ENCODE data around the gene ARSB.
"Not testable (repeated sequence)": the region's sequence is repeated elsewhere in the genome, so short reads cannot be mapped to it uniquely, and the experiment has no call there.

ARSB gene

DNA sequence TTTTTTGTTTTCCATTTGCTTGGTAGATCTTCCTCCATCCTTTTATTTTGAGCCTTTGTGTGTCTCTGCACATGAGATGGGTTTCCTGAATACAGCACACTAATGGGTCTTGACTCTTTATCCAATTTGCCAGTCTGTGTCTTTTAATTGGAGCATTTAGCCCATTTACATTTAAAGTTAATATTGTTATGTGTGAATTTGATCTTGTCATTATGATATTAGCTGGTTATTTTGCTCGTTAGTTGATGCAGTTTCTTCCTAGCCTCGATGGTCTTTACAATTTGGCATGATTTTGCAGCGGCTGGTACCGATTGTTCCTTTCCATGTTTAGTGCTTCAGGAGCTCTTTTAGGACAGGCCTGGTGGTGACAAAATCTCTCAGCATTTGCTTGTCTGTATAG lies 133.2 kb downstream of the ARSB start:
- H3K27me3 ChIP-seq (ENCODE audit: control insufficient read depth, insufficient read depth, low read length); H3K4me3 ChIP-seq (ENCODE audit: low read length); H3K27ac ChIP-seq (ENCODE audit: low read length); H3K36me3 ChIP-seq (ENCODE audit: control insufficient read depth, low read depth, low read length); H3K9ac ChIP-seq (ENCODE audit: low read length); H3K4me1 ChIP-seq (ENCODE audit: control insufficient read depth, low read depth, low read length): not testable (repeated sequence)
- peaks cover 17% of the 10 kb centered on the region for H3K9me3 ChIP-seq (ENCODE audit: control insufficient read depth, low read depth, low read length)

DNA sequence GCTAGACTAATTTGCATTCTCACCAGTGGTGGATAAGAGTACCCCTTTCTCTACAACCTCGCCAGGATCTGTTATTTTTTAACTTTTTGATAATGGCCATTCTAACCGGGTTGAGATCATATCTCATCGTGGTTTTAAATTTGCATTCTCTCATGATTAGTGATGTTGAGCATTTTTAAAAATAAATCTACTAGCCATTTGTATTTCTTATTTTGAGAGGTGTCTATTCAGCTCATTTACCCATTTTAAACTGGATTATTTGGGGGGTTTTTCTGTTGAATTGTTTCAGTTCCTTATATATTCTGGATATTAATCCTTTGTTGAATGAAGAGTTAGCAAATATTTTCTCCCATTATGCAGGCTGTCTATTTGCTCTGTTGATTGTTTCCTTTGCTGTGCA lies 139.6 kb downstream of the ARSB start:
- Histone ChIP-seq H3K9ac (ENCODE audit: low read length) (no peak overlapping the region), H3K4me1 (ENCODE audit: control insufficient read depth, low read depth, low read length) (no peaks in the 10 kb centered on the region), H3K9me3 (ENCODE audit: control insufficient read depth, low read depth, low read length) (no peaks in the 10 kb centered on the region), H3K27ac (ENCODE audit: low read length) (no peak overlapping the region), H3K36me3 (ENCODE audit: control insufficient read depth, low read depth, low read length) (no peaks in the 10 kb centered on the region), H3K4me3 (ENCODE audit: low read length) (no peak overlapping the region), H3K27me3 (ENCODE audit: control insufficient read depth, insufficient read depth, low read length) (no peaks in the 10 kb centered on the region)

GRCh38 chr5:78843436-78843835 lies 141.7 kb downstream of the ARSB start:
- no peaks in the 10 kb centered on the region for H3K9me3 ChIP-seq (ENCODE audit: control insufficient read depth, low read depth, low read length)
- H3K36me3 ChIP-seq (ENCODE audit: control insufficient read depth, low read depth, low read length), result no peaks in the 10 kb centered on the region
- H3K27ac ChIP-seq (ENCODE audit: low read length), result no peak overlapping the region
- H3K4me1 ChIP-seq (ENCODE audit: control insufficient read depth, low read depth, low read length), result no peaks in the 10 kb centered on the region
- H3K27me3 ChIP-seq (ENCODE audit: control insufficient read depth, insufficient read depth, low read length), result no peaks in the 10 kb centered on the region
- H3K9ac ChIP-seq (ENCODE audit: low read length), result no peak overlapping the region
- no peak overlapping the region for H3K4me3 ChIP-seq (ENCODE audit: low read length)

DNA sequence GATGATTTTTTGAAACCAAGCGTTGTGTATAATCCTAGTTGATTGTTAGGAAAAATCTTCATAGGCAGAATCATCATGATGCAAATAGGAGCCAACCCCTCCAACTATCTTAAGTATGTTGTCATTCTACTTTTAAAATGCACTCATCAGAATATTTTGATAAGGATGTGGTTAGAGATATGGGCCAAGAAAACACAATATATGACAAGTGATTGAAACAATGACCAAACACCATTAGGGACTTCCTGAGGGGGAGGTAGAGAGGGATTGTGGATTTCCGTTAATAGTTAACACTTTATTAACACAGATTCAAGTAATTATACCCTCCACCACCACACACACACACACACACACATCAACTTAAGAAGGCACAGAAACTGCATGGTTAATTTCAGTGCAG lies 143.3 kb downstream of the ARSB start:
- Histone ChIP-seq H3K4me3 (ENCODE audit: low read length) (no peak overlapping the region), H3K36me3 (ENCODE audit: control insufficient read depth, low read depth, low read length) (no peaks in the 10 kb centered on the region), H3K27me3 (ENCODE audit: control insufficient read depth, insufficient read depth, low read length) (no peaks in the 10 kb centered on the region), H3K4me1 (ENCODE audit: control insufficient read depth, low read depth, low read length) (no peaks in the 10 kb centered on the region), H3K9ac (ENCODE audit: low read length) (no peak overlapping the region), H3K27ac (ENCODE audit: low read length) (no peak overlapping the region), H3K9me3 (ENCODE audit: control insufficient read depth, low read depth, low read length) (no peaks in the 10 kb centered on the region)

DNA sequence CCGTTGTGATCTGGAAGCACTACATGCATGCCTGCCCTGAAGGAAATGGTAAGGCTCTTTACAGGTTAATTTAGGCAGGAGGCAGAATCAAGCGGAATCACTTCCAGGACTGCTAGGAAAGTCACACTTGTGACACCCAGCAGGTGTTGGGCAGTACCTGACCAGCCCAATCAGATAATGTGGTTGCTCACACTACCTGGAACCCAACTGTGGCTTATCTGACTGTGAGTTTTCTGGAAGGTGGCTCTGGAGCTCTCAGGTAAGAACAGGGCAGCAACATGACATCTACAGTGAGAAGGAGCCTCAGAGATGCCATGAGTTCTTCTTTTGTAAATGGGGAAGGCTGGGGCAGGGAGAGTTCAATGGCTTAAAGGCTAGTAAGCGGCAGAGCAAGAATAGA lies 146.4 kb downstream of the ARSB start:
- H3K27me3 ChIP-seq (ENCODE audit: control insufficient read depth, insufficient read depth, low read length), result no peaks in the 10 kb centered on the region
- no peaks in the 10 kb centered on the region for H3K36me3 ChIP-seq (ENCODE audit: control insufficient read depth, low read depth, low read length)
- H3K9ac ChIP-seq (ENCODE audit: low read length), result no peak overlapping the region
- no peaks in the 10 kb centered on the region for H3K9me3 ChIP-seq (ENCODE audit: control insufficient read depth, low read depth, low read length)
- H3K27ac ChIP-seq (ENCODE audit: low read length), result no peak overlapping the region
- no peak overlapping the region for H3K4me3 ChIP-seq (ENCODE audit: low read length)
- H3K4me1 ChIP-seq (ENCODE audit: control insufficient read depth, low read depth, low read length), result no peaks in the 10 kb centered on the region

GRCh38 chr5:78837836-78838235 lies 147.3 kb downstream of the ARSB start:
- no peaks in the 10 kb centered on the region for H3K9me3 ChIP-seq (ENCODE audit: control insufficient read depth, low read depth, low read length)

DNA sequence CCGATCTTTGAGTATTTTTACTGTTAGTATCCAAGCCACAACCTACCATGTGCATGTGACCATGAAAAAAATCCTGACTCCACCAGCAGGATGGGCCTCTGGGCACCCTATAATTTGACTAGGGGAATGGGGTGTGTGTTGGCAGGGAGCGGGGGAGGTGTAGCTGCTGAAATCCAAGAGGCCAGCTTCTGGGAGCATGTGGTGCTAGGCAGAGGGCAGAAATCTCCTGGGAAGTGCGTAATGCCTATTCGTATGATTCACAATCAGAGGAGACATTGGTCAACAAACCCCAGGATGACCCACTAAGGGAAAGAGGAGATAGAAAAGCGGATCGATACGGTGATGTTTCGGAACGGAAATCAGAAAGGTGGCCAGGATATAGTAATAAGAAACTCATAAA lies 149.9 kb downstream of the ARSB start:
- no peak overlapping the region for H3K27ac ChIP-seq (ENCODE audit: low read length)
- H3K4me1 ChIP-seq (ENCODE audit: control insufficient read depth, low read depth, low read length), result no peaks in the 10 kb centered on the region
- H3K4me3 ChIP-seq (ENCODE audit: low read length), result no peak overlapping the region

More at GRCh38 chr5:78837836-78838235, 147.3 kb downstream of the ARSB start:
- H3K27ac ChIP-seq (ENCODE audit: low read length), result no peak overlapping the region
- H3K27me3 ChIP-seq (ENCODE audit: control insufficient read depth, insufficient read depth, low read length), result no peaks in the 10 kb centered on the region
- H3K4me1 ChIP-seq (ENCODE audit: control insufficient read depth, low read depth, low read length), result no peaks in the 10 kb centered on the region
- H3K9ac ChIP-seq (ENCODE audit: low read length), result no peak overlapping the region
- H3K4me3 ChIP-seq (ENCODE audit: low read length), result no peak overlapping the region
- H3K36me3 ChIP-seq (ENCODE audit: control insufficient read depth, low read depth, low read length), result no peaks in the 10 kb centered on the region

DNA sequence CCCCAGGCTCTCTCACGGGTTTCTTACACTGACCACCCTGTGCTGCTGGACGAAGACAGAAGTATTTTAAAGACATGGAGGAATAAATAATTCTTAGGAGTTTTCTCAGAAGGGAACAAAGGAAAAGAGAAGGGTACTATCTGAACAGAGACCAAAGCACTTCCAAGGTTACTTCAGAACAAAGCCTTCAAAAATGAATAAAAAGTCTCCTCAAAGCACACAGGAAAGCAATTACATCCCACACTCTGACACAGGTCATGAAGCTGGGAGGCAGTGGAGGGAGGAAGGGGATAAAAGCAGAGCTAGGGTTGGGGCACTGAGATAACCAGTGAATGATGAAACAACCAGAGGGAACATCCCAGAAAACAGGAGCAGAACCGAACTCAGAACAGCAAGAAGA lies 151.8 kb downstream of the ARSB start:
- H3K4me3 ChIP-seq (ENCODE audit: low read length), result no peak overlapping the region
- H3K9me3 ChIP-seq (ENCODE audit: control insufficient read depth, low read depth, low read length), result no peaks in the 10 kb centered on the region
- no peaks in the 10 kb centered on the region for H3K27me3 ChIP-seq (ENCODE audit: control insufficient read depth, insufficient read depth, low read length)
- no peak overlapping the region for H3K9ac ChIP-seq (ENCODE audit: low read length)
- no peaks in the 10 kb centered on the region for H3K36me3 ChIP-seq (ENCODE audit: control insufficient read depth, low read depth, low read length)
- H3K4me1 ChIP-seq (ENCODE audit: control insufficient read depth, low read depth, low read length), result no peaks in the 10 kb centered on the region
- no peak overlapping the region for H3K27ac ChIP-seq (ENCODE audit: low read length)

More for the DNA sequence above, 149.9 kb downstream of the ARSB start:
- no peaks in the 10 kb centered on the region for H3K27me3 ChIP-seq (ENCODE audit: control insufficient read depth, insufficient read depth, low read length)
- H3K36me3 ChIP-seq (ENCODE audit: control insufficient read depth, low read depth, low read length), result no peaks in the 10 kb centered on the region
- no peak overlapping the region for H3K9ac ChIP-seq (ENCODE audit: low read length)
- H3K9me3 ChIP-seq (ENCODE audit: control insufficient read depth, low read depth, low read length), result no peaks in the 10 kb centered on the region

- no peaks in the 10 kb centered on the region for H3K27me3 ChIP-seq (ENCODE audit: control insufficient read depth, insufficient read depth, low read length)
- no peak overlapping the region for H3K27ac ChIP-seq (ENCODE audit: low read length)
- no peak overlapping the region for H3K4me3 ChIP-seq (ENCODE audit: low read length)
- no peaks in the 10 kb centered on the region for H3K36me3 ChIP-seq (ENCODE audit: control insufficient read depth, low read depth, low read length)
- H3K9ac ChIP-seq (ENCODE audit: low read length), result no peak overlapping the region
- H3K4me1 ChIP-seq (ENCODE audit: control insufficient read depth, low read depth, low read length), result no peaks in the 10 kb centered on the region
- no peaks in the 10 kb centered on the region for H3K9me3 ChIP-seq (ENCODE audit: control insufficient read depth, low read depth, low read length)
Measured at GRCh38 chr5:78830528-78831046, 154.5 kb downstream of the ARSB start.

GRCh38 chr5:78829811-78830527 lies 155.1 kb downstream of the ARSB start:
- Histone ChIP-seq H3K9me3 (ENCODE audit: control insufficient read depth, low read depth, low read length) (no peaks in the 10 kb centered on the region), H3K9ac (ENCODE audit: low read length) (no peak overlapping the region), H3K4me3 (ENCODE audit: low read length) (no peak overlapping the region), H3K27me3 (ENCODE audit: control insufficient read depth, insufficient read depth, low read length) (no peaks in the 10 kb centered on the region), H3K27ac (ENCODE audit: low read length) (no peak overlapping the region), H3K4me1 (ENCODE audit: control insufficient read depth, low read depth, low read length) (no peaks in the 10 kb centered on the region), H3K36me3 (ENCODE audit: control insufficient read depth, low read depth, low read length) (no peaks in the 10 kb centered on the region)

DNA sequence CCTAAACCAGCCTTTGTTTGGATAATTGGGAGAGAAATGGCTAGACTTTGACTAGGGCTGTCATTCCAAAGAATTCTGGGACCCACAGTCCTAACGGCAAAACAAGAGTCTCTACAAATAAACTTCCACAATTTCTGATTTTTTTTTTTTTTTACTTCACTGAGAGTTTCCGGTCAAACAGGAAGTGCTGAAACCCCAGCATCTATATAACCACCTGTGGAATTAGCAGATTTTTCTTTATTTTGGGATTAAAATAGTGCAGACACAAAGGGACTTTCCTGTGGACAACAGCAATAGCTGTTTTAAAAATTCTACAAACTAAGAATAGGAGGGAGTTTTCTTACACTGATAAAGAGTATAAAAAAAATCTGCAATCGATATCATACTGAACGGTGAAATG lies 157.4 kb downstream of the ARSB start:
- no peak overlapping the region for H3K27ac ChIP-seq (ENCODE audit: low read length)
- H3K9ac ChIP-seq (ENCODE audit: low read length), result no peak overlapping the region
- H3K36me3 ChIP-seq (ENCODE audit: control insufficient read depth, low read depth, low read length), result no peaks in the 10 kb centered on the region
- no peaks in the 10 kb centered on the region for H3K9me3 ChIP-seq (ENCODE audit: control insufficient read depth, low read depth, low read length)
- no peak overlapping the region for H3K4me3 ChIP-seq (ENCODE audit: low read length)
- no peaks in the 10 kb centered on the region for H3K4me1 ChIP-seq (ENCODE audit: control insufficient read depth, low read depth, low read length)
- H3K27me3 ChIP-seq (ENCODE audit: control insufficient read depth, insufficient read depth, low read length), result no peaks in the 10 kb centered on the region

- Histone ChIP-seq H3K27ac (ENCODE audit: low read length) (no peak overlapping the region), H3K4me3 (ENCODE audit: low read length) (no peak overlapping the region), H3K36me3 (ENCODE audit: control insufficient read depth, low read depth, low read length) (no peaks in the 10 kb centered on the region), H3K9me3 (ENCODE audit: control insufficient read depth, low read depth, low read length) (no peaks in the 10 kb centered on the region), H3K27me3 (ENCODE audit: control insufficient read depth, insufficient read depth, low read length) (no peaks in the 10 kb centered on the region), H3K4me1 (ENCODE audit: control insufficient read depth, low read depth, low read length) (no peaks in the 10 kb centered on the region), H3K9ac (ENCODE audit: low read length) (no peak overlapping the region)
Measured at GRCh38 chr5:78824831-78825281, 160.3 kb downstream of the ARSB start.
